Subcutaneous preadipocyte (primary cell): Measurements from ENCODE around the gene FTSJ3. TPM values are rescaled to one million over a fixed set of nuclear protein-coding genes. Genes with fewer than 3 reads are reported as not detected.

ENCODE experiments used
- total RNA-seq: library from RNA; depleted of rRNA; stranded (reverse); fragments of >200 nt; gene quantifications from 2 replicates; pipeline ENCODE4 v1.2.3, GENCODE V29; 2012

FTSJ3 gene, protein sequence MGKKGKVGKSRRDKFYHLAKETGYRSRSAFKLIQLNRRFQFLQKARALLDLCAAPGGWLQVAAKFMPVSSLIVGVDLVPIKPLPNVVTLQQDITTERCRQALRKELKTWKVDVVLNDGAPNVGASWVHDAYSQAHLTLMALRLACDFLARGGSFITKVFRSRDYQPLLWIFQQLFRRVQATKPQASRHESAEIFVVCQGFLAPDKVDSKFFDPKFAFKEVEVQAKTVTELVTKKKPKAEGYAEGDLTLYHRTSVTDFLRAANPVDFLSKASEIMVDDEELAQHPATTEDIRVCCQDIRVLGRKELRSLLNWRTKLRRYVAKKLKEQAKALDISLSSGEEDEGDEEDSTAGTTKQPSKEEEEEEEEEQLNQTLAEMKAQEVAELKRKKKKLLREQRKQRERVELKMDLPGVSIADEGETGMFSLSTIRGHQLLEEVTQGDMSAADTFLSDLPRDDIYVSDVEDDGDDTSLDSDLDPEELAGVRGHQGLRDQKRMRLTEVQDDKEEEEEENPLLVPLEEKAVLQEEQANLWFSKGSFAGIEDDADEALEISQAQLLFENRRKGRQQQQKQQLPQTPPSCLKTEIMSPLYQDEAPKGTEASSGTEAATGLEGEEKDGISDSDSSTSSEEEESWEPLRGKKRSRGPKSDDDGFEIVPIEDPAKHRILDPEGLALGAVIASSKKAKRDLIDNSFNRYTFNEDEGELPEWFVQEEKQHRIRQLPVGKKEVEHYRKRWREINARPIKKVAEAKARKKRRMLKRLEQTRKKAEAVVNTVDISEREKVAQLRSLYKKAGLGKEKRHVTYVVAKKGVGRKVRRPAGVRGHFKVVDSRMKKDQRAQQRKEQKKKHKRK
- 56.6 and 64.7 TPM in 2 replicates for total RNA-seq

DNA sequence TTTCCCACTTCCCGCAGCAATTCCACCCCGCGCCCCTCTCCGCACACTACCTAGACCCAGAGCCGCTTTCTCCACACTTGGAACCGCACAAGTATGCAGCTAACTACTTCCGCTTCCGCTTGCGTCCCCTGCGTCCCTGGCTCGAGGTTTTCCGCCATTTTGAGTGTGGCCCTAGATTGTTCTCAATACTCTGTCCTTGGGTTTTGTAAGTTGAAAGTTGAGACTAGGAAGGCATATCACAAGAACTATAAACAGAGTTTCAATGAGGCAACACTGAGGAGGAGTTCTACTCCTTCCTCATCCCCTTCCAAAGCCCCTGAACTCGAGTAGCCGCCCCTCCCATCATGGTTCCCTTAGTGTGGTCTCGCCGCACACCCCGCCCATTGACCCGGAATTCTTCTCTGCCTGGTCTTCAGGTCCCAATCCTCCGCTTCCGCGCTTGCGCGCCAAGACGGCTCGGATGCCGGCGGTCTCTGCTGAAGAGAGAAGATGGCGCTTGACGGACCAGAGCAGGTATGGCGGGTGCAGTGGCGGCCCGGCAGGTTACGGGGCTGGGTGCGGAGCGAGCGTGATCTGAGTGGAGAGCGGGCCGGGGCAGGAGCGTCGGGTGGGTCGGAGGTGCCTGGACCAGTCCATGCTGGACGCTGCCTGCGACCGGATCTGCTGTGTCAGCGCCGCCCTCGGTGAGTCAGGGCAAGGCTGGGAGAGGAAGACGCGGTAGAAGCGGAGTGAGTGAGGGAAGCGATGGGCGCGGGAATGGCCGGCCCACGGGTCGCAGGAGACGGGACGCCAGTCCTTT, at the start of gene FTSJ3, which contains the start of gene PSMC5:
Gene FTSJ3, minus strand, starts transcription at position 662 of the 799 bp plus-strand sequence. CDS start 761 bp downstream, outside the sequence.
Gene PSMC5, plus strand, starts transcription at position 430 of the 799 bp plus-strand sequence. Its CDS starts 60 bp downstream, at position 490.

DNA sequence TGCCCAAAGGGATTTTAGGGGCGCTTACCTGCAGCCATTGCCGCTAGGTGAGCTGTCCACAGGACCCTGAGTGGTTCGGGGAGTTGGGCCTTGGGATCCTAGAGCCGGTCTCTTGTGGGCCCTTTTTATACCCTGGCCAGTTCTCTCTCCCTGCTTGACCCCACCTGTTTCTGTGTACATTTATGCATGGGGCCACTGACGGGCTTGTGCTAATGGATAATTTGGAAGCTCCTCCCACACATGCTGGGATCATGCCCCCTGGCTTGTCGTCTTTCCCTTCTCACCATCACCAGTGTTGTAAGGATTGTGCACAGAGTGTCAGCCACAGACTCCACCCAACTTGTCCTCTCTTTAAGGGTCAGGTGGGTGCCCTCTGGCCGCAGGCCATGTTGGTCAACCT, 46.1 kb upstream of the FTSJ3 start, which contains the start of gene CSH2:
Gene CSH2, minus strand, starts transcription at position 101 of the 400 bp plus-strand sequence. Its CDS starts 63 bp downstream, at position 38.

DNA sequence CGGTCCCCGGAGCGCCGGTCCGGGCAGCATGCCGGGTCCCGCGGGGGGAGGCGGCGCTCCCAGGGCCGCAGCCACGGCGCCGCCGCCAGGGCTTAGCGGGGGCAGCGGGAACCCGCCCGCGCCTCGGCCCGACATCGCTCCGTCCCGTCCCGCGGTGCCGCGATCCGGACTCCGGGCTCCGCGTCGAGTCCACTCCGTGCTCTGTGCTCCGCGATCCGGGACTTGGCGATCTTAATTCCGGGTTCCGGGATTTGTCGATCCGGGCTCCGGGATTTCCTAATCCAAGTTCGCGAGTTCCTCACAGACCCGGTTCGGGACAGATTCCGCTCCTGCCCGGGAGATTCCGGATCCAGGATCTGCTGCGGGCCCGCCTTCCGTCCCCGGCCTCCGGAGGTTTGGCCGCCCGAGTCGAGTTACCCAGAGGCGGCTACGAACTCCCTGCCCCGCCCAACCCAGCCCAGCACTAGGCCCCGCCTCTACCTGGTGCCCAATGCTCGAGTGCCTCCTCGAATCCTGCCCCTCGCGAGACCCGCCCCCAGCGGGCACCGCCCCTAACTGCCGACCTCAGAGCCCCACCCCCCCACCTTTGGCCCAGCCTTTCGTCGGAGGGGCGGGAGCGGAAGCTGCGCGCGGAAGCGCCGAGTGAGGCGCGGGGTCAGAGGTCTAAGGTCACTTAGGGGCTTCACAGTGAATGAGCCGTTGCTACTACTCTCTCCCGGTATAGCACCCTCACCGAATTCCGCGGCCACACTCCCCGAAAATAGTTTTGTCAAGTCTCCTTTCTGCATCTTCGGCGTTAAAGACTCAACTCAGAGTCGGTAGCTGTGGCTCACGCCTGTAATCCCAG, 15.3 kb upstream of the FTSJ3 start, which contains the start of gene SMARCD2:
Gene SMARCD2, minus strand, starts transcription at position 146 of the 847 bp plus-strand sequence. Its CDS starts 11 bp downstream, at position 135.

DNA sequence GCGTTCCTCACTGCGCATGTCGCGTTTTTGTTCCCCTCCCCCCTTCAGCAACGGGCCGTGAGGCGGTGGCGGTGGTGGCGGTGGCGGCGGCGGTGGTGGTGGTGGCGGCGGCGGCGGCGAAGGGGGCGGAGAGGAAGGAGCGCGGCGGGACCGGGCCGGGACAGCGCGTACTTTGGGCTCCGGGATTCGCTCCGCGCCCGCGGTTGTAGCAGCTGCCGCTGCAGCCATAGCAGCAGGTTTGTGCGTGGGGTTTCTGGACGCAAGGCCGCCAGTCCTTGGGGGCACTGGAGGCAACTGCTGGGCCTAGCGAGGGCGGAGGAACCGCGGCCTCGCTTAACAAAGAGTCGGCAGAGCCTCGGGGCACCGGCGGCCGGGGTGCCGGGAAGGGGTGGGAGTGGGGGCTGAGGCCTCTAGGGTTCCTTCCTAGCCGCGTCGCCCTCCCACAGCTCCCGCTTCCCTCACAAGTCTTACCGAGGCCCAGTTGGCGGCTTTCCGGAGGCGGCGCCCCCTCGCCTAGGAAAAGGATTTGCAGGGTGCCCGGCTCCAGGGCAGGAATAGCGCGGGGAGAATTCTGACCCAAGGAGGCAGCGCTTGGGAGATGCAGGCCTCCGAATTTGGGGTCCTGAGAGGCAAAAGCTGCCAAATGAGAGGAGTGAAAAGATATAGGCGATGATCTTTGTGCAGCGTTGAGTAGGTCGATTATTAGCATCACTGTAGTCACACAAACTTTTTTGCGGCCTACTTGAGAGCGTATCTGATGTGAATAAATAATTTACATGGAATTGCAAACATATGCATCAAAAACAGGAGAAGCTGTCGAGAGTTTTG, 53.1 kb downstream of the FTSJ3 start, which contains the start of gene DDX42:
Gene DDX42, plus strand, starts transcription at position 30 of the 828 bp plus-strand sequence. CDS start 12,880 bp downstream, outside the sequence.

DNA sequence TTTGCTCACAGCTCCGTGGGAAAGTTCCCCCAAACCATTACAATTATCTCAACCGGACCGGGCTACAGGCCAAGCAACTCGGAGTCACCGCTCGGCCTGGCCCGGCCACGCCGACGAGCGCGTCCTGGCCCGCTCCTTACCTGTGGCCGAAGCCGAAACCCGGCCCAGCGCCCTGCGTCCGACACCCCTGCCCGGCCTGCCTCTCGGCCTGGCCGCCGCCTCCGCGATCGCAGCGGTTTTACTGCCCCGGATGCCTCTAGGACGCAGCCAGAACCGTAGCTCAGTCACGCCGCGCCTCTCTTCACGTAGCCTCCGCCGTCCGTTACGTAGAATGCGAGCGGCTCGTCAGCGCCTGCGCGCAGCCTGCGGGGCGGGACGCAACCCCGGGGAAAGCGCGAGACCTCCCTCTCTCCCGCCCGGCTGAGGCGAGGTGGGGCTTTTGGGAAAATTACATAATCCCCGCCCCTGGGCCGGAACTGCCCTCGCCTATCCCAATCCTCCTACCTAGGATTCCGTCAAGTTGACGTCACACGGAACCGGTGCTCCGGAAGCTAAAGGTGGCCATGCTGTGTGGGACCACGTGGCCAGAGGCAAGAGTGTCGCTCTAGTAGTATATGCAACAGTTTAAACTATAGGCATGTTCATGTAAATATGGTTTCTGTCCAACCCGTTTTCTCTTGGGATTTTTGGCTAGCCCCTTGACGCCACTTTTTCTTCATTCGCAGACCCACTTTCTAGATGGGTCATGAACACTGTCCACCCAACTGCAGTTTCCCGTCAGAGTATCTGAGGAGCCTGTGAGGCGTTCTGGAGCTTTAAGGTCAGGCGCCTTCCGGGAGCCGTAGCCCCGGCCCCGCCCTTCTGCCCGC, 54.0 kb downstream of the FTSJ3 start, which contains the start of gene CCDC47:
Gene CCDC47, minus strand, starts transcription at position 326 of the 869 bp plus-strand sequence. CDS start 7,422 bp downstream, outside the sequence.

Other genes with a start within 250 kb of the FTSJ3 start
- 22.8 and 31.9 TPM in 2 replicates for gene TACO1, start 226.8 kb downstream of the FTSJ3 start, total RNA-seq
- 30.1 and 38.1 TPM in 2 replicates for gene MAP3K3, start 205.2 kb downstream of the FTSJ3 start, total RNA-seq
- gene LIMD2, start 127.5 kb downstream of the FTSJ3 start, total RNA-seq: 1.8 and 4.7 TPM in 2 replicates
- gene STRADA, start 85.9 kb downstream of the FTSJ3 start, total RNA-seq: 28.3 and 29.1 TPM in 2 replicates
- 62.5 and 66.7 TPM in 2 replicates for gene CCDC47, start 54.1 kb downstream of the FTSJ3 start, total RNA-seq
- gene DDX42, start 53.5 kb downstream of the FTSJ3 start, total RNA-seq: 55.9 and 65.3 TPM in 2 replicates
- gene PSMC5, start 232 bp downstream of the FTSJ3 start, total RNA-seq: 48.9 and 56.6 TPM in 2 replicates
- 142 and 174 TPM in 2 replicates for gene SMARCD2, start 15.0 kb upstream of the FTSJ3 start, total RNA-seq
- gene CSH2, start 46.0 kb upstream of the FTSJ3 start, total RNA-seq: not detected in 2 replicates
- not detected in 2 replicates for gene GH2, start 54.3 kb upstream of the FTSJ3 start, total RNA-seq
- not detected in 2 replicates for gene CSH1, start 68.9 kb upstream of the FTSJ3 start, total RNA-seq
- gene CSHL1, start 83.6 kb upstream of the FTSJ3 start, total RNA-seq: not detected in 2 replicates
- not detected in 2 replicates for gene GH1, start 91.2 kb upstream of the FTSJ3 start, total RNA-seq
- 0.39 TPM in 1 of 2 replicates, not detected in the other for gene CD79B, start 104.7 kb upstream of the FTSJ3 start, total RNA-seq
- under 0.01 TPM in 1 of 2 replicates, not detected in the other for gene SCN4A, start 145.3 kb upstream of the FTSJ3 start, total RNA-seq
- gene PRR29, start 170.7 kb upstream of the FTSJ3 start, total RNA-seq: 0.73 and 2.0 TPM in 2 replicates
- 15.1 and 33.0 TPM in 2 replicates for gene ICAM2, start 193.0 kb upstream of the FTSJ3 start, total RNA-seq